HepG2 (cell line): Measurements from ENCODE around the gene AARS1. TPM values are rescaled to one million over a fixed set of nuclear protein-coding genes. Genes with fewer than 3 reads are reported as not detected.
A peak's percentile ranks its signal among the peaks of the same experiment; 100 is the strongest.

Source experiments
- BCL3 ChIP-seq: sonication (generic); formaldehyde crosslinking; IDR thresholded peaks from 2 replicates; pipeline ENCODE4 v1.5.1; 2020; ENCODE audit warnings: mild to moderate bottlenecking, missing genetic modification reagents, moderate library complexity
- CERS6 ChIP-seq: sonication (generic); formaldehyde crosslinking; IDR thresholded peaks from 2 replicates; pipeline ENCODE4 v1.5.0; 2020; ENCODE audit warnings: missing genetic modification reagents
- DBP ChIP-seq: sonication (generic); formaldehyde crosslinking; IDR thresholded peaks from 2 replicates; pipeline ENCODE4 v1.4.0; 2020; ENCODE audit warnings: missing genetic modification reagents; ENCODE audit errors: not compliant biosample characterization
- KDM6A ChIP-seq: IDR thresholded peaks from 2 replicates; pipeline ENCODE4 v1.6.1; 2016; ENCODE audit warnings: low read depth
- MBNL3 ChIP-seq: fragments of 250-450 bp; sonication (Bioruptor Pico); conservative IDR thresholded peaks from 2 replicates; pipeline ENCODE4 v1.8.0; 2022; ENCODE audit warnings: mild to moderate bottlenecking, inconsistent platforms
- MED8 ChIP-seq: sonication (generic); formaldehyde crosslinking; IDR thresholded peaks from 2 replicates; pipeline ENCODE4 v1.8.1; 2023; ENCODE audit warnings: mild to moderate bottlenecking, missing genetic modification reagents; ENCODE audit not compliant: insufficient replicate concordance
- MEIS2 ChIP-seq: sonication (generic); formaldehyde crosslinking; IDR thresholded peaks from 2 replicates; pipeline ENCODE4 v1.9.0; 2021; ENCODE audit warnings: mild to moderate bottlenecking, missing genetic modification reagents
- MNT ChIP-seq: fragments of 450-650 bp; IDR thresholded peaks from 2 replicates; pipeline ENCODE4 v1.6.1; 2016
- POLR2AphosphoS5 ChIP-seq: IDR thresholded peaks from 2 replicates; pipeline ENCODE4 v1.6.1; 2012; ENCODE audit warnings: low read depth, low read length
- PRDM4 ChIP-seq: sonication (generic); formaldehyde crosslinking; IDR thresholded peaks from 2 replicates; pipeline ENCODE4 v1.9.0; 2021; ENCODE audit warnings: missing genetic modification reagents, borderline replicate concordance
- SPEN ChIP-seq: sonication (generic); formaldehyde crosslinking; IDR thresholded peaks from 2 replicates; pipeline ENCODE4 v1.5.1; 2020; ENCODE audit warnings: low read depth, mild to moderate bottlenecking, missing genetic modification reagents
- SRSF9 ChIP-seq: fragments of 200-400 bp; formaldehyde crosslinking; IDR thresholded peaks from 2 replicates; pipeline ENCODE4 v1.6.1; 2018; ENCODE audit warnings: borderline replicate concordance, mild to moderate bottlenecking, low read depth, low read length; ENCODE audit not compliant: insufficient read depth, poor library complexity, severe bottlenecking
- ZNF678 ChIP-seq: sonication (generic); formaldehyde crosslinking; IDR thresholded peaks from 2 replicates; pipeline ENCODE4 v1.4.0; 2020; ENCODE audit warnings: mild to moderate bottlenecking, missing genetic modification reagents
- ZNF691 ChIP-seq: sonication (generic); formaldehyde crosslinking; IDR thresholded peaks from 2 replicates; pipeline ENCODE4 v1.4.0; 2020; ENCODE audit warnings: missing genetic modification reagents, low read depth, mild to moderate bottlenecking, borderline replicate concordance
- ZNF749 ChIP-seq: sonication (generic); formaldehyde crosslinking; IDR thresholded peaks from 2 replicates; pipeline ENCODE4 v1.8.0; 2022; ENCODE audit warnings: mild to moderate bottlenecking, missing genetic modification reagents, moderate library complexity, borderline replicate concordance
- polyA plus RNA-seq, 8 experiments: library from polyadenylated mRNA; depleted of rRNA in 3 of 8; stranded (reverse) in 7 of 8; unstranded in 1 of 8; fragments of >200 nt; fragmentation: Illumina TruSeq in 4 of 8; extraction: Trizol in 4 of 8; gene quantifications; 2 replicates each; pipeline versions ENCODE4 v1.2.1 to v1.2.3, GENCODE V29; 2011 to 2016; ENCODE audit warnings: low read depth in 4 of 8, missing spikeins in 1 of 8, mixed read lengths in 1 of 8; ENCODE audit not compliant: insufficient read depth in 1 of 8
- total RNA-seq, 5 experiments: library from RNA; depleted of rRNA; stranded (reverse); fragments of >200 nt; fragmentation: Illumina TruSeq; extraction: Trizol; gene quantifications; 2 replicates each; pipeline ENCODE4 v1.2.3, GENCODE V29; 2016; ENCODE audit warnings: low read depth in 1 of 5
- TF ChIP-seq, protein P1 (sequence below): sonication (generic); formaldehyde crosslinking; IDR thresholded peaks from 2 replicates; pipeline ENCODE4 v1.5.0; 2020; ENCODE audit warnings: mild to moderate bottlenecking, low read depth, missing genetic modification reagents, borderline replicate concordance
- TF ChIP-seq, protein P2 (sequence below): sonication (generic); formaldehyde crosslinking; IDR thresholded peaks from 2 replicates; pipeline ENCODE4 v1.8.0; 2022; ENCODE audit warnings: missing genetic modification reagents, mild to moderate bottlenecking, inconsistent platforms, borderline replicate concordance

Gene AARS1
- total and polyA plus RNA-seq, 2 of the 13 experiments (the other 11 are each of a cell fraction or from before 2014, with no cell fraction given), result 107 to 132 TPM

GRCh38 chr16:70251629-70252354 lies 37.5 kb downstream of the AARS1 start, which contains the start of gene EXOSC6 (continued):
- TF ChIP-seq, protein P1, sequence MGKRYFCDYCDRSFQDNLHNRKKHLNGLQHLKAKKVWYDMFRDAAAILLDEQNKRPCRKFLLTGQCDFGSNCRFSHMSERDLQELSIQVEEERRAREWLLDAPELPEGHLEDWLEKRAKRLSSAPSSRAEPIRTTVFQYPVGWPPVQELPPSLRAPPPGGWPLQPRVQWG (CRISPR knock-in tag), result no peak
- TF ChIP-seq CERS6 (CRISPR knock-in tag) (no peak), ZNF691 (CRISPR knock-in tag) (peak; percentile 88), POLR2AphosphoS5 (peak; percentile 92), MED8 (CRISPR knock-in tag) (peak; percentile 80), SRSF9 (no peak), ZNF678 (CRISPR knock-in tag) (peak; percentile 87), MBNL3 (CRISPR knock-in tag) (0 out of 2 replicates have a peak, but pooled peaks have one; percentile 64), MNT (peak; percentile 51), DBP (CRISPR knock-in tag) (no peak), MEIS2 (CRISPR knock-in tag) (no peak), SPEN (CRISPR knock-in tag) (peak; percentile 99), KDM6A (CRISPR knock-in tag) (no peak), PRDM4 (CRISPR knock-in tag) (peak; percentile 89; the same call in 1 of the 2 replicates), ZNF749 (peak; percentile 96; the same call in 1 of the 2 replicates), BCL3 (CRISPR knock-in tag) (no peak; the same call in 1 of the 2 replicates)
- TF ChIP-seq, protein P2, sequence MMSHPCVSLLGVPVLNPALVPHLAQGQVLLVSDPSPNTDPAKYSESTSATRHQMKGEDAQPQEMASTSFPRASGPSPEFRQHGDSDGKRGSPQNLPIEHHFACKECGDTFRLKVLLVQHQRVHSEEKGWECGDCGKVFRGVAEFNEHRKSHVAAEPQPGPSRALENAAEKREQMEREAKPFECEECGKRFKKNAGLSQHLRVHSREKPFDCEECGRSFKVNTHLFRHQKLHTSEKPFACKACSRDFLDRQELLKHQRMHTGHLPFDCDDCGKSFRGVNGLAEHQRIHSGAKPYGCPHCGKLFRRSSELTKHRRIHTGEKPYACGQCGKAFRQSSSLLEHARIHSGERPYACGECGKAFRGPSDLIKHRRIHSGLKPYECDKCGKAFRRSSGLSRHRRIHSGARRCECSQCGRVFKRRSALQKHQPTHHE (CRISPR knock-in tag), result peak; percentile 85; the same call in 1 of the 2 replicates
